K562 treated with DMSO at 1 percent for 48 hours (cell line): ENCODE measurements around the gene RPS6KB2. TPM values are rescaled to one million over a fixed set of nuclear protein-coding genes. Genes with fewer than 3 reads are reported as not detected.

Experiments
- total RNA-seq: library from RNA; unstranded; fragments of 300-600 nt; gene quantifications from 2 replicates; pipeline ENCODE4 v1.2.3, GENCODE V29; 2022; ENCODE audit warnings: low replicate concordance; ENCODE audit errors: extremely low read depth

RPS6KB2 gene
- not detected in 2 replicates for total RNA-seq

GRCh38 chr11:67428052-67429001, at the start of gene RPS6KB2:
RPS6KB2 (plus strand) TSS chr11:67428494; CDS start chr11:67428546, 52 bp downstream.

GRCh38 chr11:67391304-67392182, 36.8 kb upstream of the RPS6KB2 start, which contains the start of gene RAD9A:
RAD9A (plus strand) TSS chr11:67391986; CDS start chr11:67392045, 59 bp downstream.

GRCh38 chr11:67401495-67402191, 26.7 kb upstream of the RPS6KB2 start, which contains the start of gene PPP1CA:
PPP1CA (minus strand) TSS chr11:67401858; CDS start chr11:67401782, 76 bp downstream.

GRCh38 chr11:67415501-67416304, 12.6 kb upstream of the RPS6KB2 start, which contains the start of gene CARNS1:
CARNS1 (plus strand) TSS chr11:67415678; CDS start chr11:67416200, 522 bp downstream.

GRCh38 chr11:67437082-67437808, 9.0 kb downstream of the RPS6KB2 start, which contains the start of gene PTPRCAP:
PTPRCAP (minus strand) TSS chr11:67437682; CDS start chr11:67437619, 63 bp downstream.

GRCh38 chr11:67452141-67452952, 24.1 kb downstream of the RPS6KB2 start, which contains the start of gene GPR152:
GPR152 (minus strand) TSS chr11:67452729; CDS start chr11:67452724, 5 bp downstream.

GRCh38 chr11:67455054-67455453, 26.8 kb downstream of the RPS6KB2 start, which contains the start of gene CABP4:
CABP4 (plus strand) TSS chr11:67455354; CDS start chr11:67455424, 70 bp downstream.

GRCh38 chr11:67468759-67469507, 40.6 kb downstream of the RPS6KB2 start, which contains the start of gene TMEM134:
TMEM134 (minus strand) TSS chr11:67469251; CDS start chr11:67469192, 59 bp downstream.

GRCh38 chr11:67482827-67483798, 54.8 kb downstream of the RPS6KB2 start, which contains the start of gene AIP:
AIP (plus strand) TSS chr11:67483026; CDS start chr11:67483159, 133 bp downstream.

Other genes starting within 250 kb of the RPS6KB2 start
- gene GRK2, start 162.0 kb upstream of the RPS6KB2 start, total RNA-seq: 509 TPM in 1 of 2 replicates, not detected in the other
- not detected in 2 replicates for gene ANKRD13D, start 139.2 kb upstream of the RPS6KB2 start, total RNA-seq
- gene SSH3, start 125.0 kb upstream of the RPS6KB2 start, total RNA-seq: not detected in 2 replicates
- not detected in 2 replicates for gene POLD4, start 74.9 kb upstream of the RPS6KB2 start, total RNA-seq
- gene CLCF1, start 54.9 kb upstream of the RPS6KB2 start, total RNA-seq: not detected in 2 replicates
- gene RAD9A, start 36.5 kb upstream of the RPS6KB2 start, total RNA-seq: not detected in 2 replicates
- gene PPP1CA, start 26.6 kb upstream of the RPS6KB2 start, total RNA-seq: 468 TPM in 1 of 2 replicates, not detected in the other
- gene TBC1D10C, start 24.4 kb upstream of the RPS6KB2 start, total RNA-seq: not detected in 2 replicates
- not detected in 2 replicates for gene CARNS1, start 12.8 kb upstream of the RPS6KB2 start, total RNA-seq
- gene PTPRCAP, start 9.2 kb downstream of the RPS6KB2 start, total RNA-seq: not detected in 2 replicates
- 458 TPM in 1 of 2 replicates, not detected in the other for gene CORO1B, start 15.0 kb downstream of the RPS6KB2 start, total RNA-seq
- gene GPR152, start 24.2 kb downstream of the RPS6KB2 start, total RNA-seq: not detected in 2 replicates
- not detected in 2 replicates for gene CABP4, start 26.9 kb downstream of the RPS6KB2 start, total RNA-seq
- not detected in 2 replicates for gene TMEM134, start 40.8 kb downstream of the RPS6KB2 start, total RNA-seq
- gene AIP, start 54.5 kb downstream of the RPS6KB2 start, total RNA-seq: not detected in 2 replicates
- not detected in 2 replicates for gene PITPNM1, start 76.9 kb downstream of the RPS6KB2 start, total RNA-seq
- not detected in 2 replicates for gene CDK2AP2, start 79.7 kb downstream of the RPS6KB2 start, total RNA-seq
- not detected in 2 replicates for gene CABP2, start 95.0 kb downstream of the RPS6KB2 start, total RNA-seq
- gene GSTP1, start 155.3 kb downstream of the RPS6KB2 start, total RNA-seq: 2,352 TPM in 1 of 2 replicates, not detected in the other
- gene NDUFV1, start 178.4 kb downstream of the RPS6KB2 start, total RNA-seq: not detected in 2 replicates
- not detected in 2 replicates for gene NUDT8, start 201.4 kb downstream of the RPS6KB2 start, total RNA-seq
- gene TBX10, start 211.3 kb downstream of the RPS6KB2 start, total RNA-seq: not detected in 2 replicates
- not detected in 2 replicates for gene ACY3, start 222.2 kb downstream of the RPS6KB2 start, total RNA-seq
- gene ALDH3B2, start 246.1 kb downstream of the RPS6KB2 start, total RNA-seq: not detected in 2 replicates